B cell (primary cell): ENCODE measurements around the gene TMEM119. TPM values are rescaled to one million over a fixed set of nuclear protein-coding genes. Genes with fewer than 3 reads are reported as not detected.

Experiments used
- ATAC-seq: fragments of 200-7000 bp; cut with Tn5 transposase; one replicate; pipeline ENCODE4 v1.10.0; 2021; ENCODE audit warnings: low read depth, mild to moderate bottlenecking, moderate number of reproducible peaks, moderate library complexity
- CTCF ChIA-PET: fragments of 350-600 bp; sonication (Branson Sonifier 250); formaldehyde crosslinking; loops from one replicate; lab custom pipeline; 2021; ENCODE audit warnings: antibody characterized with exemption, inconsistent platforms; lab: Charles Lee
- POLR2A ChIA-PET: fragments of 350-600 bp; sonication (Branson Sonifier 250); formaldehyde crosslinking; loops from one replicate; lab custom pipeline; 2021; ENCODE audit warnings: antibody characterized with exemption; lab: Charles Lee
- DNase-seq: peaks from one replicate; pipeline ENCODE4 v3.0.0; 2013
- H2AFZ ChIP-seq: 2 replicates; pipeline ENCODE4 v1.6.1; 2012; ENCODE audit warnings: mild to moderate bottlenecking, low read depth, low read length; ENCODE audit not compliant: insufficient read depth, poor library complexity, severe bottlenecking
- H3K27ac ChIP-seq, 2 donors: 1 replicate in 1 of 2; 2 replicates in 1 of 2; pipeline ENCODE4 v1.5.1; 2012 to 2013; ENCODE audit warnings: low read length in 2 of 2, mild to moderate bottlenecking in 2 of 2, moderate library complexity in 1 of 2
- H3K27me3 ChIP-seq, 4 experiments: fragments of 200-600 bp in 1 of 4; sonication (generic) in 1 of 4; replicated peaks in 1 of 4; 1 replicate in 2 of 4; 2 replicates in 2 of 4; pipeline versions ENCODE4 v1.6.1 to v1.7.0; 2013 to 2016; ENCODE audit warnings: low read length in 3 of 4, mild to moderate bottlenecking in 2 of 4, mixed read lengths in 1 of 4, moderate library complexity in 1 of 4; ENCODE audit not compliant: insufficient read depth in 4 of 4, control insufficient read depth in 3 of 4; ENCODE audit errors: control extremely low read depth in 1 of 4
- H3K36me3 ChIP-seq, 2 experiments: replicated peaks in 1 of 2; 1 replicate in 1 of 2; 2 replicates in 1 of 2; pipeline versions ENCODE4 v1.6.1 to v1.7.1; 2013; ENCODE audit warnings: low read length in 1 of 2; ENCODE audit not compliant: insufficient read depth in 2 of 2, control insufficient read depth in 1 of 2; ENCODE audit errors: control extremely low read depth in 1 of 2, extremely low read depth in 1 of 2
- H3K4me1 ChIP-seq, 2 donors: fragments of 200-600 bp in 1 of 2; sonication (generic) in 1 of 2; 1 replicate in 1 of 2; 2 replicates in 1 of 2; pipeline versions ENCODE4 v1.5.1 to v1.6.1; 2013 to 2017; ENCODE audit warnings: low read length in 2 of 2; ENCODE audit not compliant: control insufficient read depth in 2 of 2, insufficient read depth in 2 of 2
- H3K4me2 ChIP-seq: replicated peaks from 2 replicates; pipeline ENCODE3; 2012; ENCODE audit warnings: mild to moderate bottlenecking, low read depth, low read length; ENCODE audit not compliant: poor library complexity, severe bottlenecking
- H3K4me3 ChIP-seq, 5 experiments: fragments of 200-600 bp in 1 of 5; sonication (generic) in 1 of 5; 1 replicate in 3 of 5; 2 replicates in 2 of 5; pipeline versions ENCODE4 v1.5.1 to v1.7.0; 2011 to 2016; ENCODE audit warnings: low read length in 4 of 5, mild to moderate bottlenecking in 4 of 5, low read depth in 2 of 5, control low read depth in 1 of 5, moderate library complexity in 1 of 5; ENCODE audit not compliant: insufficient read depth in 1 of 5; ENCODE audit errors: control extremely low read depth in 1 of 5, extremely low read depth in 1 of 5
- H3K79me2 ChIP-seq: fragments of 200-600 bp; sonication (generic); one replicate; pipeline ENCODE4 v1.6.0; 2016; ENCODE audit warnings: low read length; ENCODE audit not compliant: control insufficient read depth, insufficient read depth
- H3K9ac ChIP-seq: fragments of 200-600 bp; sonication (generic); 2 replicates; pipeline ENCODE4 v1.6.1; 2017; ENCODE audit warnings: mild to moderate bottlenecking, low read length, moderate library complexity
- H3K9me3 ChIP-seq, 3 donors: one replicate each; pipeline versions ENCODE4 v1.6.1 to v1.7.1; 2013; ENCODE audit warnings: low read length in 2 of 3; ENCODE audit not compliant: control insufficient read depth in 2 of 3, insufficient read depth in 1 of 3; ENCODE audit errors: control extremely low read depth in 1 of 3
- H4K20me1 ChIP-seq: 2 replicates; pipeline ENCODE4 v1.6.0; 2012; ENCODE audit warnings: mild to moderate bottlenecking, low read length; ENCODE audit not compliant: insufficient read depth, control insufficient read depth, poor library complexity, severe bottlenecking
- H3K27ac Mint-ChIP-seq: one replicate; pipeline ENCODE4 v1.8.0; 2021; ENCODE audit warnings: mixed read lengths
- H3K27me3 Mint-ChIP-seq: one replicate; pipeline ENCODE4 v1.8.0; 2021; ENCODE audit warnings: mixed read lengths
- H3K4me1 Mint-ChIP-seq: one replicate; pipeline ENCODE4 v1.8.0; 2021; ENCODE audit warnings: mixed read lengths
- H3K4me3 Mint-ChIP-seq: one replicate; pipeline ENCODE4 v1.8.0; 2021; ENCODE audit warnings: mixed read lengths
- H3K9me3 Mint-ChIP-seq: one replicate; pipeline ENCODE4 v1.8.0; 2022; ENCODE audit warnings: mixed read lengths; ENCODE audit not compliant: insufficient read depth
- EZH2 ChIP-seq: IDR thresholded peaks from 2 replicates; pipeline ENCODE4 v1.6.1; 2012; ENCODE audit warnings: borderline replicate concordance, low read depth, mild to moderate bottlenecking, moderate library complexity, low read length; ENCODE audit not compliant: insufficient read depth, poor library complexity, severe bottlenecking
- WGBS: methylation state at CpG from one replicate; pipeline ENCODE4 v1.1.5; 2013; ENCODE audit warnings: missing lambda C conversion rate; ENCODE audit not compliant: insufficient coverage; 5-methylcytosine and 5-hydroxymethylcytosine counted together
- intact Hi-C: fragments of 100-400 bp; cut with micrococcal nuclease; formaldehyde crosslinking; loops from one replicate; pipeline ENCODE4 v1.10.0; 2022
- polyA plus RNA-seq: library from polyadenylated mRNA; depleted of rRNA; stranded (reverse); fragments of >200 nt; gene quantifications from 2 replicates; pipeline ENCODE4 v1.2.3, GENCODE V29; 2012
- total RNA-seq, 2 donors: library from RNA; stranded (reverse); fragments of 120-200 nt in 1 of 2; gene quantifications; 1 replicate in 1 of 2; 2 replicates in 1 of 2; pipeline versions ENCODE4 v1.2.3 to v1.2.4, GENCODE V29; 2013 to 2022
- TF ChIP-seq, protein P1 (sequence below): fragments of 200-600 bp; IDR thresholded peaks from one replicate; pipeline ENCODE4 v1.8.0; 2022; ENCODE audit warnings: antibody characterized with exemption, mild to moderate bottlenecking

Gene TMEM119
- total and polyA plus RNA-seq, 2 donors (not counting 1 experiment from before 2014, with no cell fraction given): 0.25 TPM; not detected in 1

DNA sequence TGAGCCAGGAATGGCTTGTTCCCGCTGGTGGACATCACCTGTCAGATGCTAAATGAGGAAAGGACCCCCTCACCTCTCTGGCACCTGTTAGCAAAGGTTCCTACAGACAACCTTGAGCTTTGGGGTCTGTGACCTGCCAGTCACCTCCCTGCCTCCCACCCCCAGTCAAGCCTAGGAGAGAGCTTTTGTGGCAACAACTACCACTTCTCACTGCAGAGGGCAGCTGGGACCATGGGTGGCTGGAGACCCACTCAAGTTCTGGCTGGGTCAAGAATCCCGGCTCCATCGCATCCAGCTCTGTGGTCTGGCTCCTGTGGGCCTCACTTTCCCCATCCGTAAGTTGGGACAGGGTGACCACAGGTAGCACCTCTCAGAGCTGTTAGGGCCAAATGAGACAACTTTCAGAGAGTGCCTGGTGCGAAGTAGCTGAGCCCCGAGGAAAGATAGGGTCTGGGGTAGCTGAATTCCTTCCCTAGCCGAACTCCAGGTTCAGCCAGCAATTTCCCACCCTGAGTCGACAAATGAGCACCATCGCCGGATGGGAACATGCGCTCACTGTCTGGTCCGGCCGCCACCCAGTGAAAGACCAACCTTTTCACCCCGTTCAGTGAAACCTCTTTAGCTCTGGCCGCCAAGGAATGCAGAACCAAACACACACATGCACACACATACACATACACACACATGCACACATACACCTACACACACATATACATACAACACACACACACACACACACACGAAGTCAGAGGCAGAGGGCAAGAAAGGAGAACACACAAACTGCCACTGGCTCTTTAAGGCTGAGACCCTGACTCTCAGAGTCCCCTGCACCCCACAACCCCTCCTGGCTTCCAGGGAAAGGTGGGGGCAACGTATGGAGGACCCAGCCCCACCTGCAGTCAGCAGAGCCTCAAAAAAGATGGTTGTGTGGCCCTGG lies 1.9 kb downstream of the TMEM119 start:
- Histone ChIP-seq H3K9me3 (no peaks in the 10 kb centered on the region), H3K4me1 (no peaks in the 10 kb centered on the region), H3K4me3 (no peak overlapping the region), H2AFZ (no peak overlapping the region), H3K79me2 (no peaks in the 10 kb centered on the region), H3K27me3 (no peaks in the 10 kb centered on the region), H3K4me2 (no peak overlapping the region), H4K20me1 (no peaks in the 10 kb centered on the region), H3K9ac (no peak overlapping the region), H3K27ac (no peak overlapping the region), H3K36me3 (no peaks in the 10 kb centered on the region)
- POLR2A ChIA-PET: interaction anchor here (0.6 kb wide), 1 partner anchor 97 kb away, joined by 5 read pairs; no protein-coding TSS in a partner anchor
- CTCF ChIA-PET: interaction anchor here (0.6 to 1.8 kb wide), 2 partner anchors 22 to 354 kb away, joined by 4 to 6 read pairs; no protein-coding TSS in a partner anchor
- Mint-ChIP-seq H3K4me1 (no peaks in the 10 kb centered on the region), H3K27ac (no peak overlapping the region), H3K27me3 (no peaks in the 10 kb centered on the region), H3K9me3 (no peaks in the 10 kb centered on the region), H3K4me3 (no peak overlapping the region)
- TF ChIP-seq, protein P1, sequence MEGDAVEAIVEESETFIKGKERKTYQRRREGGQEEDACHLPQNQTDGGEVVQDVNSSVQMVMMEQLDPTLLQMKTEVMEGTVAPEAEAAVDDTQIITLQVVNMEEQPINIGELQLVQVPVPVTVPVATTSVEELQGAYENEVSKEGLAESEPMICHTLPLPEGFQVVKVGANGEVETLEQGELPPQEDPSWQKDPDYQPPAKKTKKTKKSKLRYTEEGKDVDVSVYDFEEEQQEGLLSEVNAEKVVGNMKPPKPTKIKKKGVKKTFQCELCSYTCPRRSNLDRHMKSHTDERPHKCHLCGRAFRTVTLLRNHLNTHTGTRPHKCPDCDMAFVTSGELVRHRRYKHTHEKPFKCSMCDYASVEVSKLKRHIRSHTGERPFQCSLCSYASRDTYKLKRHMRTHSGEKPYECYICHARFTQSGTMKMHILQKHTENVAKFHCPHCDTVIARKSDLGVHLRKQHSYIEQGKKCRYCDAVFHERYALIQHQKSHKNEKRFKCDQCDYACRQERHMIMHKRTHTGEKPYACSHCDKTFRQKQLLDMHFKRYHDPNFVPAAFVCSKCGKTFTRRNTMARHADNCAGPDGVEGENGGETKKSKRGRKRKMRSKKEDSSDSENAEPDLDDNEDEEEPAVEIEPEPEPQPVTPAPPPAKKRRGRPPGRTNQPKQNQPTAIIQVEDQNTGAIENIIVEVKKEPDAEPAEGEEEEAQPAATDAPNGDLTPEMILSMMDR: no peak
- no peak for TF ChIP-seq EZH2
- ATAC-seq (no peak), DNase-seq (no peak)
- intact Hi-C loops: no loop called here
- WGBS: 93% methylated on average over 17 of the region's 17 CpGs
